ENCODE measurements around the gene FLYWCH2.

FLYWCH2 gene

GRCh38 chr16:2856061-2856670, 26.8 kb upstream of the FLYWCH2 start:
- Histone ChIP-seq H3K27ac (ENCODE audit: low read length) (no peak overlapping the region), H3K9me3 (ENCODE audit: control insufficient read depth in 1 of 2, low read length in 2 of 2) (peaks cover 5 to 24% of the 10 kb centered on the region in 2 donors), H3K27me3 (ENCODE audit: low read depth, low read length) (peaks cover 21% of the 10 kb centered on the region), H3K4me1 (ENCODE audit: control insufficient read depth in 1 of 2, insufficient read depth in 2 of 2, low read length in 2 of 2) (no peaks in the 10 kb centered on the region), H3K36me3 (ENCODE audit: control insufficient read depth in 1 of 2, insufficient read depth in 2 of 2, low read length in 2 of 2) (no peaks in the 10 kb centered on the region), H3K4me3 (ENCODE audit: low read depth in 1 of 2, low read length in 2 of 2) (no peak overlapping the region)

GRCh38 chr16:2856686-2857450, 26.1 kb upstream of the FLYWCH2 start:
- Histone ChIP-seq H3K36me3 (ENCODE audit: control insufficient read depth in 1 of 2, insufficient read depth in 2 of 2, low read length in 2 of 2) (no peaks in the 10 kb centered on the region), H3K9me3 (ENCODE audit: control insufficient read depth in 1 of 2, low read length in 2 of 2) (peaks cover 5 to 29% of the 10 kb centered on the region in 2 donors), H3K27me3 (ENCODE audit: low read depth, low read length) (peaks cover 18% of the 10 kb centered on the region), H3K27ac (ENCODE audit: low read length) (no peak overlapping the region), H3K4me3 (ENCODE audit: low read depth in 1 of 2, low read length in 2 of 2) (no peak overlapping the region), H3K4me1 (ENCODE audit: control insufficient read depth in 1 of 2, insufficient read depth in 2 of 2, low read length in 2 of 2) (no peaks in the 10 kb centered on the region)

GRCh38 chr16:2857451-2858244, 25.4 kb upstream of the FLYWCH2 start, which contains the start of gene PRSS22:
Gene PRSS22 (minus strand): TSS chr16:2858170. CDS start chr16:2858104, 66 bp downstream.
- Histone ChIP-seq H3K4me3 (ENCODE audit: low read depth in 1 of 2, low read length in 2 of 2) (no peak within 1 kb of the TSS), H3K27ac (ENCODE audit: low read length) (no peak within 1 kb of the TSS), H3K9me3 (ENCODE audit: control insufficient read depth in 1 of 2, low read length in 2 of 2) (peaks cover 5 to 29% of the 10 kb centered on the region in 2 donors), H3K27me3 (ENCODE audit: low read depth, low read length) (peaks cover 16% of the 10 kb centered on the region), H3K36me3 (ENCODE audit: control insufficient read depth in 1 of 2, insufficient read depth in 2 of 2, low read length in 2 of 2) (no peaks in the 10 kb centered on the region), H3K4me1 (ENCODE audit: control insufficient read depth in 1 of 2, insufficient read depth in 2 of 2, low read length in 2 of 2) (no peaks in the 10 kb centered on the region)

- no peak overlapping the region for H3K4me3 ChIP-seq (ENCODE audit: low read depth in 1 of 2, low read length in 2 of 2)
- peaks cover 5 to 29% of the 10 kb centered on the region in 2 donors for H3K9me3 ChIP-seq (ENCODE audit: control insufficient read depth in 1 of 2, low read length in 2 of 2)
- no peaks in the 10 kb centered on the region for H3K4me1 ChIP-seq (ENCODE audit: control insufficient read depth in 1 of 2, insufficient read depth in 2 of 2, low read length in 2 of 2)
- no peak overlapping the region for H3K27ac ChIP-seq (ENCODE audit: low read length)
- H3K36me3 ChIP-seq (ENCODE audit: control insufficient read depth in 1 of 2, insufficient read depth in 2 of 2, low read length in 2 of 2): no peaks in the 10 kb centered on the region
- H3K27me3 ChIP-seq (ENCODE audit: low read depth, low read length): peaks cover 16% of the 10 kb centered on the region
Observed at GRCh38 chr16:2858245-2859025, 24.6 kb upstream of the FLYWCH2 start.

- Histone ChIP-seq H3K27me3 (ENCODE audit: low read depth, low read length) (peaks cover 16% of the 10 kb centered on the region), H3K4me1 (ENCODE audit: control insufficient read depth in 1 of 2, insufficient read depth in 2 of 2, low read length in 2 of 2) (no peaks in the 10 kb centered on the region), H3K36me3 (ENCODE audit: control insufficient read depth in 1 of 2, insufficient read depth in 2 of 2, low read length in 2 of 2) (no peaks in the 10 kb centered on the region), H3K9me3 (ENCODE audit: control insufficient read depth in 1 of 2, low read length in 2 of 2) (peaks cover 0 to 22% of the 10 kb centered on the region in 2 donors), H3K27ac (ENCODE audit: low read length) (no peak overlapping the region), H3K4me3 (ENCODE audit: low read depth in 1 of 2, low read length in 2 of 2) (no peak overlapping the region)
Observed at GRCh38 chr16:2859686-2860265, 23.2 kb upstream of the FLYWCH2 start.

GRCh38 chr16:2860826-2861567, 22.0 kb upstream of the FLYWCH2 start:
- no peak overlapping the region for H3K27ac ChIP-seq (ENCODE audit: low read length)
- H3K36me3 ChIP-seq (ENCODE audit: control insufficient read depth in 1 of 2, insufficient read depth in 2 of 2, low read length in 2 of 2): no peaks in the 10 kb centered on the region
- no peaks in the 10 kb centered on the region for H3K4me1 ChIP-seq (ENCODE audit: control insufficient read depth in 1 of 2, insufficient read depth in 2 of 2, low read length in 2 of 2)
- H3K9me3 ChIP-seq (ENCODE audit: control insufficient read depth in 1 of 2, low read length in 2 of 2): peaks cover 0 to 20% of the 10 kb centered on the region in 2 donors
- H3K27me3 ChIP-seq (ENCODE audit: low read depth, low read length): peaks cover 16% of the 10 kb centered on the region
- H3K4me3 ChIP-seq (ENCODE audit: low read depth in 1 of 2, low read length in 2 of 2): no peak overlapping the region

GRCh38 chr16:2865651-2866050, 17.4 kb upstream of the FLYWCH2 start:
- H3K27me3 ChIP-seq (ENCODE audit: low read depth, low read length): no peaks in the 10 kb centered on the region
- H3K27ac ChIP-seq (ENCODE audit: low read length): no peak overlapping the region
- no peaks in the 10 kb centered on the region for H3K36me3 ChIP-seq (ENCODE audit: control insufficient read depth in 1 of 2, insufficient read depth in 2 of 2, low read length in 2 of 2)
- peaks cover 0 to 6% of the 10 kb centered on the region in 2 donors for H3K4me1 ChIP-seq (ENCODE audit: control insufficient read depth in 1 of 2, insufficient read depth in 2 of 2, low read length in 2 of 2)
- H3K4me3 ChIP-seq (ENCODE audit: low read depth in 1 of 2, low read length in 2 of 2): no peak overlapping the region
- H3K9me3 ChIP-seq (ENCODE audit: control insufficient read depth in 1 of 2, low read length in 2 of 2): peaks cover 0 to 10% of the 10 kb centered on the region in 2 donors

GRCh38 chr16:2866431-2866830, 16.6 kb upstream of the FLYWCH2 start:
- peaks cover 0 to 2% of the 10 kb centered on the region in 2 donors for H3K9me3 ChIP-seq (ENCODE audit: control insufficient read depth in 1 of 2, low read length in 2 of 2)
- H3K27me3 ChIP-seq (ENCODE audit: low read depth, low read length): no peaks in the 10 kb centered on the region
- peaks cover 0 to 6% of the 10 kb centered on the region in 2 donors for H3K4me1 ChIP-seq (ENCODE audit: control insufficient read depth in 1 of 2, insufficient read depth in 2 of 2, low read length in 2 of 2)
- no peak overlapping the region for H3K27ac ChIP-seq (ENCODE audit: low read length)
- H3K36me3 ChIP-seq (ENCODE audit: control insufficient read depth in 1 of 2, insufficient read depth in 2 of 2, low read length in 2 of 2): no peaks in the 10 kb centered on the region
- no peak overlapping the region for H3K4me3 ChIP-seq (ENCODE audit: low read depth in 1 of 2, low read length in 2 of 2)

GRCh38 chr16:2867661-2867986, 15.4 kb upstream of the FLYWCH2 start:
- Histone ChIP-seq H3K4me1 (ENCODE audit: control insufficient read depth in 1 of 2, insufficient read depth in 2 of 2, low read length in 2 of 2) (peaks cover 0 to 6% of the 10 kb centered on the region in 2 donors), H3K9me3 (ENCODE audit: control insufficient read depth in 1 of 2, low read length in 2 of 2) (no peaks in the 10 kb centered on the region), H3K27me3 (ENCODE audit: low read depth, low read length) (no peaks in the 10 kb centered on the region), H3K36me3 (ENCODE audit: control insufficient read depth in 1 of 2, insufficient read depth in 2 of 2, low read length in 2 of 2) (no peaks in the 10 kb centered on the region), H3K4me3 (ENCODE audit: low read depth in 1 of 2, low read length in 2 of 2) (peak overlapping the region; percentile 70 to 74), H3K27ac (ENCODE audit: low read length) (peak overlapping the region; percentile 74)

Measured in muscle layer of duodenum (tissue), 2 donors.